MG63 (cell line): ENCODE results near the gene P2RX2. TPM values are rescaled to one million over a fixed set of nuclear protein-coding genes. Genes with fewer than 3 reads are reported as not detected.
A peak's percentile ranks its signal among the peaks of the same experiment; 100 is the strongest.

Source experiments
- DNase-seq: peaks from one replicate; pipeline ENCODE4 v3.0.0-alpha.2; 2020
- H3K27me3 ChIP-seq: fragments of 250-450 bp; sonication (Bioruptor Pico); 2 replicates; pipeline ENCODE4 v1.5.1; 2020; ENCODE audit warnings: mild to moderate bottlenecking, moderate library complexity
- H3K36me3 ChIP-seq: fragments of 250-450 bp; sonication (Bioruptor Pico); 2 replicates; pipeline ENCODE4 v1.5.1; 2020; ENCODE audit warnings: mild to moderate bottlenecking, moderate library complexity
- H3K4me3 ChIP-seq: fragments of 250-450 bp; sonication (Bioruptor Pico); 2 replicates; pipeline ENCODE4 v1.5.1; 2020; ENCODE audit warnings: mild to moderate bottlenecking, moderate library complexity
- H3K9me3 ChIP-seq: fragments of 250-450 bp; sonication (Bioruptor Pico); 2 replicates; pipeline ENCODE4 v1.5.1; 2020; ENCODE audit warnings: mild to moderate bottlenecking, moderate library complexity
- total RNA-seq: library from RNA; depleted of rRNA; stranded (reverse); fragments of >200 nt; shearing (Covaris generic); gene quantifications from 2 replicates; pipeline ENCODE4 v1.2.3, GENCODE V29; 2014; ENCODE audit warnings: low replicate concordance

P2RX2 gene
- total RNA-seq, 1 experiment from 2014 or later, result not detected

GRCh38 chr12:132621657-132622435 lies 3.3 kb downstream of the P2RX2 start:
- H3K4me3 ChIP-seq, result no peak overlapping the region
- peaks cover 11% of the 10 kb centered on the region for H3K9me3 ChIP-seq
- DNase-seq, result no peak
- peaks cover 41% of the 10 kb centered on the region for H3K36me3 ChIP-seq
- peaks cover 16% of the 10 kb centered on the region for H3K27me3 ChIP-seq

- peak; percentile 79 for DNase-seq
- Histone ChIP-seq H3K9me3 (peaks cover 4% of the 10 kb centered on the region), H3K27me3 (peaks cover 9% of the 10 kb centered on the region), H3K36me3 (peaks cover 48% of the 10 kb centered on the region), H3K4me3 (no peak overlapping the region)
These were observed 4.0 kb downstream of the P2RX2 start for GRCh38 chr12:132622437-132623071.

- no peaks in the 10 kb centered on the region for H3K9me3 ChIP-seq
- DNase-seq, result no peak
- peaks cover 56% of the 10 kb centered on the region for H3K36me3 ChIP-seq
- peaks cover 2% of the 10 kb centered on the region for H3K27me3 ChIP-seq
- H3K4me3 ChIP-seq, result no peak overlapping the region
These were observed 4.7 kb downstream of the P2RX2 start for GRCh38 chr12:132623072-132623869.

- no peak for DNase-seq
- no peaks in the 10 kb centered on the region for H3K9me3 ChIP-seq
- H3K27me3 ChIP-seq, result no peaks in the 10 kb centered on the region
- peaks cover 66% of the 10 kb centered on the region for H3K36me3 ChIP-seq
- no peak overlapping the region for H3K4me3 ChIP-seq
These were observed 5.7 kb downstream of the P2RX2 start for GRCh38 chr12:132624186-132624855.

- Histone ChIP-seq H3K4me3 (no peak overlapping the region), H3K36me3 (peaks cover 74% of the 10 kb centered on the region), H3K9me3 (no peaks in the 10 kb centered on the region), H3K27me3 (no peaks in the 10 kb centered on the region)
- DNase-seq, result no peak
These were observed 6.5 kb downstream of the P2RX2 start for GRCh38 chr12:132624910-132625630.

- DNase-seq, result no peak
- Histone ChIP-seq H3K36me3 (peaks cover 82% of the 10 kb centered on the region), H3K27me3 (no peaks in the 10 kb centered on the region), H3K4me3 (no peak overlapping the region), H3K9me3 (no peaks in the 10 kb centered on the region)
These were observed 7.3 kb downstream of the P2RX2 start for GRCh38 chr12:132625731-132626430.

- H3K4me3 ChIP-seq, result no peak overlapping the region
- no peaks in the 10 kb centered on the region for H3K9me3 ChIP-seq
- DNase-seq, result no peak
- no peaks in the 10 kb centered on the region for H3K27me3 ChIP-seq
- H3K36me3 ChIP-seq, result peaks cover 100% of the 10 kb centered on the region
These were observed 10.8 kb downstream of the P2RX2 start for GRCh38 chr12:132629330-132629729.

GRCh38 chr12:132630672-132631071 lies 12.1 kb downstream of the P2RX2 start:
- no peak overlapping the region for H3K4me3 ChIP-seq

GRCh38 chr12:132631666-132632065 lies 13.1 kb downstream of the P2RX2 start:
- Histone ChIP-seq H3K4me3 (no peak overlapping the region), H3K27me3 (no peaks in the 10 kb centered on the region), H3K36me3 (peaks cover 97% of the 10 kb centered on the region), H3K9me3 (no peaks in the 10 kb centered on the region)
- DNase-seq, result no peak

More at GRCh38 chr12:132630672-132631071, 12.1 kb downstream of the P2RX2 start:
- DNase-seq, result no peak
- peaks cover 100% of the 10 kb centered on the region for H3K36me3 ChIP-seq
- H3K27me3 ChIP-seq, result no peaks in the 10 kb centered on the region
- H3K9me3 ChIP-seq, result no peaks in the 10 kb centered on the region

GRCh38 chr12:132632521-132633228 lies 14.1 kb downstream of the P2RX2 start:
- H3K4me3 ChIP-seq, result no peak overlapping the region
- no peaks in the 10 kb centered on the region for H3K27me3 ChIP-seq
- DNase-seq, result no peak
- H3K9me3 ChIP-seq, result no peaks in the 10 kb centered on the region
- peaks cover 97% of the 10 kb centered on the region for H3K36me3 ChIP-seq

- H3K36me3 ChIP-seq, result peaks cover 97% of the 10 kb centered on the region
- H3K4me3 ChIP-seq, result no peak overlapping the region
- H3K27me3 ChIP-seq, result no peaks in the 10 kb centered on the region
- no peaks in the 10 kb centered on the region for H3K9me3 ChIP-seq
- no peak for DNase-seq
These were observed 14.8 kb downstream of the P2RX2 start for GRCh38 chr12:132633398-132633797.

GRCh38 chr12:132633901-132634300 lies 15.3 kb downstream of the P2RX2 start:
- Histone ChIP-seq H3K4me3 (no peak overlapping the region), H3K27me3 (no peaks in the 10 kb centered on the region), H3K36me3 (peaks cover 97% of the 10 kb centered on the region), H3K9me3 (no peaks in the 10 kb centered on the region)
- DNase-seq, result no peak

GRCh38 chr12:132634411-132634990 lies 15.9 kb downstream of the P2RX2 start:
- Histone ChIP-seq H3K36me3 (peaks cover 97% of the 10 kb centered on the region), H3K9me3 (no peaks in the 10 kb centered on the region), H3K4me3 (no peak overlapping the region), H3K27me3 (no peaks in the 10 kb centered on the region)
- DNase-seq, result no peak

- Histone ChIP-seq H3K27me3 (no peaks in the 10 kb centered on the region), H3K9me3 (no peaks in the 10 kb centered on the region), H3K36me3 (peaks cover 94% of the 10 kb centered on the region), H3K4me3 (no peak overlapping the region)
- DNase-seq, result no peak
These were observed 16.7 kb downstream of the P2RX2 start for GRCh38 chr12:132635076-132635955.
